Measurements from ENCODE around the gene PFN3. TPM values are rescaled to one million over a fixed set of nuclear protein-coding genes. Genes with fewer than 3 reads are reported as not detected.

The PFN3 gene
- total RNA-seq, 1 donor from 2014 or later: not detected

DNA sequence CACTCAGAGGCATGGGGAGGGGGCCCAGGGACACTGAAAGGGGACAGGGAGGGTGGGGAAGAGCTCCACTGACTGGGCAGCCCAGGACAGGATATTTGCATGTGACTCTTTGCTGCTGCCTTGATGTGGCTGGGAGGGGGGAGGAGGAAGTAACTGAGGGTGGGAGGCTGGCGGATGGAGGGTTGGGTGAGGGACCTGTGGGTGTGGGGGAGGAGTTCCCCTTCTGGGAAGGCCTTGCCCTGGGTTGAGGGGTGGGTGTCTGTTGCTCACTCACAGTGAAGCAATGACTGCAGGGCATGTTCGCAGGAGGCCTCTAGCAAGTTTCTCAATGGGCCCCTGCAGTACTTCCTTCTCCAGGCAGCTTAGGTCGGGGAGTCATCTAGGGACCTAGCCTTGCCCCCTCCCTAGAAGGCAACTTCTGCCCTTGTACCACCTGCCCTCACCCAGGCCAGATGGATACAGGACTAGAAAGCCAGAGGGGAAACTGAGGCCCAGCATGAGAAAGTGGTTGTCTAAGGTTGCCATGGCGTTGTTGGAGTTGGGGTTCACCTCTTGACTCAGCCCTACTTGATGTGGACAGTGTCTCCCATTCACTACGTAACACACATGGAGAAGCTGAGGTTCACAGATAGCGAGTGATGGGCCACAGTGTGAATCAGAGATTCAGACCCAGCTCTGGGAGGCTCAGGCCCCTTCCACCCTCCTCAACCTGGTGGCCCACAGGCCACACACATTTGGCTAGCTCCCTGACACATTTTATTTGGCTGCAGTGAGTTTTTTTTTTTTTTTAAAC lies 29.0 kb upstream of the PFN3 start:
- no peaks in the 10 kb centered on the region for H3K9me3 Mint-ChIP-seq (ENCODE audit: low read depth)
- peak; percentile 55 for DNase-seq (ENCODE audit: low spot score)
- peaks cover 21% of the 10 kb centered on the region for H3K4me1 Mint-ChIP-seq (ENCODE audit: low read depth)
- no peaks in the 10 kb centered on the region for H3K27me3 Mint-ChIP-seq (ENCODE audit: low read depth)
- H3K4me3 Mint-ChIP-seq (ENCODE audit: unreplicated experiment): no peak overlapping the region
- TF ChIP-seq, protein P1, sequence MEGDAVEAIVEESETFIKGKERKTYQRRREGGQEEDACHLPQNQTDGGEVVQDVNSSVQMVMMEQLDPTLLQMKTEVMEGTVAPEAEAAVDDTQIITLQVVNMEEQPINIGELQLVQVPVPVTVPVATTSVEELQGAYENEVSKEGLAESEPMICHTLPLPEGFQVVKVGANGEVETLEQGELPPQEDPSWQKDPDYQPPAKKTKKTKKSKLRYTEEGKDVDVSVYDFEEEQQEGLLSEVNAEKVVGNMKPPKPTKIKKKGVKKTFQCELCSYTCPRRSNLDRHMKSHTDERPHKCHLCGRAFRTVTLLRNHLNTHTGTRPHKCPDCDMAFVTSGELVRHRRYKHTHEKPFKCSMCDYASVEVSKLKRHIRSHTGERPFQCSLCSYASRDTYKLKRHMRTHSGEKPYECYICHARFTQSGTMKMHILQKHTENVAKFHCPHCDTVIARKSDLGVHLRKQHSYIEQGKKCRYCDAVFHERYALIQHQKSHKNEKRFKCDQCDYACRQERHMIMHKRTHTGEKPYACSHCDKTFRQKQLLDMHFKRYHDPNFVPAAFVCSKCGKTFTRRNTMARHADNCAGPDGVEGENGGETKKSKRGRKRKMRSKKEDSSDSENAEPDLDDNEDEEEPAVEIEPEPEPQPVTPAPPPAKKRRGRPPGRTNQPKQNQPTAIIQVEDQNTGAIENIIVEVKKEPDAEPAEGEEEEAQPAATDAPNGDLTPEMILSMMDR (IDR thresholded peaks at IDR 0.05): no peak
- H3K27ac Mint-ChIP-seq (ENCODE audit: unreplicated experiment): no peak overlapping the region
- peaks cover 8% of the 10 kb centered on the region for H3K36me3 Mint-ChIP-seq (ENCODE audit: low read depth)

DNA sequence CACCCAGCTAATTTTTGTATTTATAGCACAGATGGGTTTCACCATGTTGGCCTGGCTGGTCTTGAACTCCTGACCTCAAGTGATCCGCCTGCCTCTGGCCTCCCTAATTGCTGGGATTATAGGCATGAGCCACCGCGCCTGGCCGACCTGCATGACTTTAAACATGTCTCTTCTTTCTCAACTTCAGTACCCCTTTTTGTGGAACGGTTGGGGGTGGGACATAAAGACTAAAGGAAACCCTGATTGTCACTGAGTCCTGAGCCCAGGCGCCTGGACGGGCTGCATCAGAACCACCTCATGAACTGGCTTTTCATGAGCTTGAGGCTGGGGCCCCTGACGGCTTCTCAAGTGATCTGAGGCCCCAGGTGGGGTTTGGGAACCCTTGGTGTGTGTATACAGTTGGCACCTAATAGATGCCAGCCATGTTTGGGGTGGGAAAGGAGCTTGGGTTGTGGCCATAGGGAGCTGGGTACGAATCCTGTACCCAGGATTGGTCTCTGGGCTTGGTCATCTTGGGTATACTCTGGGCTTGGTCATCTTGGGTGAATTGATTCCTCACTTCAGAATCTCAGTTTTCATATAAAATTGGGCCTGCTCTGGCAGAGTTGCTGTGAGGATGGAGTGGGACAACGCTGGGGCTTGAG lies 28.2 kb upstream of the PFN3 start:
- no peaks in the 10 kb centered on the region for H3K9me3 Mint-ChIP-seq (ENCODE audit: low read depth)
- TF ChIP-seq, protein P1 (IDR thresholded peaks at IDR 0.05): no peak
- peaks cover 6% of the 10 kb centered on the region for H3K36me3 Mint-ChIP-seq (ENCODE audit: low read depth)
- DNase-seq (ENCODE audit: low spot score): peak; percentile 50
- H3K4me3 Mint-ChIP-seq (ENCODE audit: unreplicated experiment): no peak overlapping the region
- no peaks in the 10 kb centered on the region for H3K27me3 Mint-ChIP-seq (ENCODE audit: low read depth)
- peaks cover 21% of the 10 kb centered on the region for H3K4me1 Mint-ChIP-seq (ENCODE audit: low read depth)
- H3K27ac Mint-ChIP-seq (ENCODE audit: unreplicated experiment): no peak overlapping the region

DNA sequence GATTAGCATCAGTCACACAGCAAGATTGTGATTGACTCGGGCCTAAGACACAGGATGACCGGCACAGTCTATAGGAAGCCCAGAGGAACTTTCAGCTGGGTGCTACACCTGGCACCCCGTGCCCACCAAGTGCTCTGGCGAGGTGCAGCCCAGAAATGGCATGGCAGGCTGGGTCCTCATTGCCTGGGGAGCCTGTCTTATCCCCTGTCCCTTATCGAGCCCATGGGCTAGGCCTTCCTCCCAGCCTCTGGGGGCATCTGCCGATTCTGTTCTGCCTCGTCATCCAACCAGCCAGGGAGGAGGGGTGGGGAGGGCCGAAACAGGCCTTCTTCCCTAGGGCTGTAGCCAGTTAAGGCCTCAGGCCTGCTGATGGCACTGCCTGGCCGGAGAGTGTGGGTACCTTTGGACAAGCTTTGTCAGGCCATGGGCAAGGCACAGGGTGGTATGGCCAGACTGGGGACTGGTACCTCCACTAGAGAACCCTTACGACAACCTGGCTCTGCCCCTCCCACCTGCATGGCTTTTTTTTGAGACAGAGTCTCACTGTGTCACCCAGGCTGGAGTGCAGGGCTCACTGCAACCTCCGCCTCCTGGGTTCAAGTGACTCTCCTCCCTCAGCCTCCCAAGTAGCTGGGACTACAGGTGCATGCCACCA lies 27.6 kb upstream of the PFN3 start:
- no peaks in the 10 kb centered on the region for H3K27me3 Mint-ChIP-seq (ENCODE audit: low read depth)
- no peak overlapping the region for H3K27ac Mint-ChIP-seq (ENCODE audit: unreplicated experiment)
- peaks cover 3% of the 10 kb centered on the region for H3K36me3 Mint-ChIP-seq (ENCODE audit: low read depth)
- peaks cover 21% of the 10 kb centered on the region for H3K4me1 Mint-ChIP-seq (ENCODE audit: low read depth)
- peak overlapping the region; percentile 75 for H3K4me3 Mint-ChIP-seq (ENCODE audit: unreplicated experiment)
- peak; percentile 90 for DNase-seq (ENCODE audit: low spot score)
- no peaks in the 10 kb centered on the region for H3K9me3 Mint-ChIP-seq (ENCODE audit: low read depth)
- TF ChIP-seq, protein P1 (IDR thresholded peaks at IDR 0.05): no peak

DNA sequence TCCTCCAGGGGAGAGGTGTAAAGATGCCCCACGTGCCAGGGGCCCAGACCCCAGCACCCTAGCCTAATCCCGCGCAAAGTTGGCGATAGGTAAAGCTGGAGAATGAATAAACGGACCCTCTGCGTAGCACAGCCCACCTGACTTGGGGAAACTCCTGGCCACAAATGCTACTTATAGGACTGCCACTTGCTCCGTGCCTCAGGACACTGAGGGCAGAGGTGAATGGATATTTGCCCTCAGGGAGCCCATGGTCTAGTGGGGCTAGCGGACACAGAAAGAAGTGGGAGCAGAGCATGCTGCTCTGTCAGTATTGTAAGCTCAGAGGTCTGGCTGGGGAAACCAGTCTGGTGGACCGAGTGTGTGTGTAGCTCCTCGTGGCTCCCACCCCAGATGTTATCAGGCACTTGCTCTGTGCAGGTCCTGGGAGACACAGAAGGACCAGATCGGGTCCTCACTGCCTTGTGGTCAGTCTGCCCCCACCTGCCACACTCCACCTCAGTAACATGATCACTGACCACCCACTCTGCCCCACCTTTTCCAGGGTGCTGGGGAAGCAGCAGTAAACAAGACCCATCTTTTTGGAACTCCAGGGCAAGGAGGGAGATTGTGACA lies 26.9 kb upstream of the PFN3 start:
- Mint-ChIP-seq H3K36me3 (ENCODE audit: low read depth) (peaks cover 3% of the 10 kb centered on the region), H3K4me3 (ENCODE audit: unreplicated experiment) (peak overlapping the region; percentile 75), H3K4me1 (ENCODE audit: low read depth) (peaks cover 21% of the 10 kb centered on the region), H3K27me3 (ENCODE audit: low read depth) (no peaks in the 10 kb centered on the region), H3K27ac (ENCODE audit: unreplicated experiment) (peak overlapping the region; percentile 68), H3K9me3 (ENCODE audit: low read depth) (no peaks in the 10 kb centered on the region)
- TF ChIP-seq, protein P1 (IDR thresholded peaks at IDR 0.05): no peak
- peak; percentile 57 for DNase-seq (ENCODE audit: low spot score)

Data from chondrocyte (in vitro differentiated cells).